Measurements from ENCODE around the gene RAB25. TPM values are rescaled to one million over a fixed set of nuclear protein-coding genes. Genes with fewer than 3 reads are reported as not detected.
A peak's percentile ranks its signal among the peaks of the same experiment; 100 is the strongest.

RAB25 gene
- total RNA-seq, 1 donor from 2014 or later: not detected

DNA sequence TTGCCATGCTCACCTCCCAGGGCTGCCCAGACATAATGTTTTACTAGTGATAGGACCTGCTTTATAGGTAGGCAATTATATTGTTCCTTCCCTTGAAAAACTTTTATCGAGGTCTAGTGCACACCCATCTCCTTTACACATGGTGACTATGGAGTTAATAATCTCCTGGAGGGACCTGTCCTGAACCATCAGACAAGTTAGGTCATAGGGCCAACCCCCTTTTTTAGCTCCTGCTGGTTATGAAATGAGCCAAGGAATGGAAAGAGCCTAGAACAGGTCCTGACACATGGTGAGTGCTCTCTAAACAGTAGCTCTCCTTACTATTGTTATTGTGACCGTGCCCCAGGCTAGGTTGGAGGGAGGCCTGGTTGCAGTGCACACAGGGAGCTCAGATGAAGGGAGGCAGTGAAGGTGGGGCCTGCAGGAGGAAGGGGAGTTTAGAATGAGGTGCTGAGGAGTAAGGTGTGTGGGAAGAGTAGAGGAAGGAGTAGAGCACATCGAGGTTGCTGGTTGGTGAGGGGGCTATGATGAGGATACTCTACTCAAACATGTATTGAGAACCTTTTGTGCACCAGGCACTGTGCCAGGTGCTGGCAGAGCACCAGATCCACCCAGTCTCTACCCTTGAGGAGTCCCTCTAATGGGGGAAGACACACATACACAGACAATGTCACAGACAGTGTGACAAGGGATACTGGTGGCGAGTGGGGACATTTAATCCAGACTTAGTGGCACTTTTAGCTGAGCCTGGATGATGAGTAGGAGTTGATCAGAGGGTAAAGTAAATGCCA lies 39.4 kb downstream of the RAB25 start:
- no peak for DNase-seq (ENCODE audit: low read depth in 2 of 2)

GRCh38 chr1:156101880-156102279 lies 40.9 kb downstream of the RAB25 start:
- peak in 1 of 2 donors; percentile 29 for DNase-seq (ENCODE audit: low read depth in 2 of 2)

GRCh38 chr1:156102633-156103511 lies 41.9 kb downstream of the RAB25 start:
- DNase-seq (ENCODE audit: low read depth in 2 of 2): peak; percentile 64 to 93

GRCh38 chr1:156103521-156103947 lies 42.6 kb downstream of the RAB25 start:
- peak; percentile 60 to 78 for DNase-seq (ENCODE audit: low read depth in 2 of 2)

GRCh38 chr1:156104065-156104810 lies 43.3 kb downstream of the RAB25 start:
- DNase-seq (ENCODE audit: low read depth in 2 of 2): peak; percentile 79 to 98

DNA sequence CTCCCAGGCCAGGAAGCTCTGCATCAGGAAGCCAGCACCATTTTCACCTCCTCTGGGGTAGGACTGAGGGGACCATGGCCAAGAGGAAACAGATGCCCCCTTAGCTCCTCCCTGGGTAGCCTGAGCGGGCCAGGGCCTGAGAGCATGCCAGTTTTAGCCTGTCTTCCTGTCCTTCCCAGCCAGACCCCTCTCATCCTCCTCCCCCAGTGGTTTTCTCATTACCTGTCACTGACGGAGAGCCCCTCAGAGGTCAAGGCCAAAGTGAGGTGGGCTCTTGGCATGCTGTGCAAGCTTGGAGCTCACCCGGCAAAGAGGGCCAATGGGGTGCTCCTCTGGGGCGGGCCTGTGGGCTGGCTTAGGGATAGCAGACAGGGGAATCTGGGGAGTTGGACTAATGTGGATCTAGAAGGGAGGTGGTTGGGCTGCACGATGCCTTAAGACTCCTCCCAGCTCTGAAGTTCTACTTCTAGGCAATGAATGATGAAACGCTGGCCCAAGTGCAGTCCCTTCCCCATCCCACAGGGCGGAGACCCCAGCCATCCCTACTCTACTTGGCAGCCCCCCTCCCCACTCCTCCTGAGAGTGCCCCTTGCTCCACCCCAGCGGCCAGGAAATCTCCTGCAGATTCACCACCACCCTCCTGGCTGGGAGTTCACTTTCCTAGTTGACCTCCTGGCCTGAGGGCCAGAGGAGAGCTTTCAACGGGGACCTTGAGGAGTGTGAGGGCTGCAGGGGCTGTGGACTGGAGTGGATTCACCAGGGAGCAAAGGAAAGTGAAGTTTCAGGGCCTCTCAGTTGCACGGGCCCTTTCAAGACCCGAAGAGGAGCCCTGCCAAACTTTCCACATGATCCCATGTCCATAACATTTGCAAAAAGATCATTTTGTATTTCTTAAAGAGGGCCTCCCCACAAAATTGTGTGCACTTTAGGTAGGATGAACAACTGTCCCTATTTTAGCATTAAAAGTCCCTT lies 44.2 kb downstream of the RAB25 start:
- DNase-seq (ENCODE audit: low read depth in 2 of 2): peak; percentile 59 to 74

DNA sequence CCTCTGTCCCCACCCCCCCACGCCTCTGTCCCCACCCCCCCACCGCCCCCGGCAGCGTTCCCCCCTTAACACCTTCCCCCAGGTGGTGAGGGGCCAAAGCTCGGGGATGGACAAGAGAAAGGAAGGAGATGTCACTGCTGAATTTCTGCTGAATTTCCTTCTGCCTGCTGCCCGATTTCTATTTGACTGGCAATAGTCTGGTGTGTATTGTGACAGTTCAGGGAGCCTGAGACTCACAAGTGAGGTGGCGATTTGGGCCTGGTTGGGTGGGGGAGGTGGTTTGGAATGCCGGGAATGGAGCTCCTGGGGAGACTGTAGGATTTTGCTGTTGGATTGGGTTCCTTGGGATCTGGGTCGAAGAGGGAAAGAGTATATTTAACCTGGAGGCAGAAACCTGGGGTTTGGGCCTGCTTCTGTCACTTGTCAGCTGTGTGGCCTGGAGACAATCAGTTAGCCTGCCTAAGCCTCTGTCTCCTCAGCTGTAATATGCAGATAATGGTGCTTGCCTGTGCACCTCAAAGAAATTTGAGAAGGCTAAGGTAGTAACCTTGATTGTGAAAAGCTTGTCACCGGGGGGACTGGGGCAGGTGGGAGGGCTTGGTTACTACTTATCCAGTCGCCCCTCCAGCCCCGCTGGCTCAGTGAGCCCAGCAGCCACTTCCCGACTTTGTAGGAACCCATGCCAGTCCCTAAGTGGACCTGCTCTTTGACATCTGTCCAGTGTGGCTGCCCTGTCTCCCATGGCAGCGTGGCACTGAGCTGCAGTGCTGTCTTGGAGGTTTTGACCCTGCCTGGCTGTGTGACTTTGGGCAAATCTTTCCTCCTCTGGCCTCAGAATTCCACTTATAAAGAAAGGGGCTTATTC lies 45.9 kb downstream of the RAB25 start:
- DNase-seq (ENCODE audit: low read depth in 2 of 2): no peak

DNA sequence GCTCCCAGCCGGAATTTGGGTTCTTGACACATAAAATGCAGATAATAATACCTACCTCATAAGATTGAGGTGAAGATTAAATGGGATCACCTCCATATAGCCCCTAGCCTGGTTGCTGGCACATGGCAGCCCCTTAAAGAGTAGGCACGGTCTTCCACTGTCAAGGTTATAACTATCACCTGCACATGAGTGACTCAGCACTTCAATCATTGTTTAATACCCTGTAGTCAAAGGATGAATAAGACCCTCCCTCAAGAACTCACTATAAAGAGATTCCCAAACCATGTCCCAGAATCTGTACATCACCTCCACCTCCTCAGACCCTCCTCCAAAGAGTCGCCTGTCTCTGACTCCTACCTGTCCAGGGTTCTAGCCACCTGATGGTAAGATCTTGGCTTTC lies 47.1 kb downstream of the RAB25 start:
- DNase-seq (ENCODE audit: low read depth in 2 of 2): no peak

- DNase-seq (ENCODE audit: low read depth in 2 of 2): no peak
Measured at GRCh38 chr1:156108664-156109241, 47.8 kb downstream of the RAB25 start.

GRCh38 chr1:156110252-156110651 lies 49.3 kb downstream of the RAB25 start:
- no peak for DNase-seq (ENCODE audit: low read depth in 2 of 2)

- DNase-seq (ENCODE audit: low read depth in 2 of 2): no peak
Measured at GRCh38 chr1:156111355-156111962, 50.5 kb downstream of the RAB25 start.

GRCh38 chr1:156112276-156113137 lies 51.5 kb downstream of the RAB25 start:
- no peak for DNase-seq (ENCODE audit: low read depth in 2 of 2)

GRCh38 chr1:156113282-156113950 lies 52.5 kb downstream of the RAB25 start:
- no peak for DNase-seq (ENCODE audit: low read depth in 2 of 2)

GRCh38 chr1:156114101-156114918 lies 53.4 kb downstream of the RAB25 start, which contains the start of gene LMNA:
Gene LMNA, plus strand, starts transcription at chr1:156114711. Its CDS starts 208 bp downstream, at chr1:156114919.
- DNase-seq (ENCODE audit: low read depth in 2 of 2): peak; percentile 80 to 95

DNA sequence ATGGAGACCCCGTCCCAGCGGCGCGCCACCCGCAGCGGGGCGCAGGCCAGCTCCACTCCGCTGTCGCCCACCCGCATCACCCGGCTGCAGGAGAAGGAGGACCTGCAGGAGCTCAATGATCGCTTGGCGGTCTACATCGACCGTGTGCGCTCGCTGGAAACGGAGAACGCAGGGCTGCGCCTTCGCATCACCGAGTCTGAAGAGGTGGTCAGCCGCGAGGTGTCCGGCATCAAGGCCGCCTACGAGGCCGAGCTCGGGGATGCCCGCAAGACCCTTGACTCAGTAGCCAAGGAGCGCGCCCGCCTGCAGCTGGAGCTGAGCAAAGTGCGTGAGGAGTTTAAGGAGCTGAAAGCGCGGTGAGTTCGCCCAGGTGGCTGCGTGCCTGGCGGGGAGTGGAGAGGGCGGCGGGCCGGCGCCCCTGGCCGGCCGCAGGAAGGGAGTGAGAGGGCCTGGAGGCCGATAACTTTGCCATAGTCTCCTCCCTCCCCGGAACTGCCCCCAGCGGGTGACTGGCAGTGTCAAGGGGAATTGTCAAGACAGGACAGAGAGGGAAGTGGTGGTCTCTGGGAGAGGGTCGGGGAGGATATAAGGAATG lies 54.1 kb downstream of the RAB25 start:
- DNase-seq (ENCODE audit: low read depth in 2 of 2): no peak

All from dermis microvascular lymphatic vessel endothelial cell (primary cell).